ENCODE data around the gene FDX1.

FDX1 gene

DNA sequence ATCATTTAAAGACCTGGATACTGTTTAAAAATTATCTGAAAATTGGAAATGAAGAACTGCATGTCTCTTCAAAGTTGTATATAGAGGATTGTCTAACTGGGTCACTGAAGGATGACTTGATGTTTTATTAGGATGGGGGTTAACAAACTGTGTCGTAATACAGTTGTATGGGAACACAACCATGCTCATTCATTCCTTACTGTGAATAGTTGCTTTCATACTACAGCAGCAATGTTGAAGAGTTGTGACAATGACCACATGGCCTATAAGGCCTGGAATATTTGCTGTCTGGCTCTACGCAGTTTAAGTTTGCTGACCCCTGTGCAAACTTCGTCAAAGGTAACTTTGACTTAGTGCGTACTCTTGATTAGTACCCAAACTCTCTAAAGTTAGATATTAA is 38.4 kb downstream of the FDX1 start:
- DNase-seq: no peak

DNA sequence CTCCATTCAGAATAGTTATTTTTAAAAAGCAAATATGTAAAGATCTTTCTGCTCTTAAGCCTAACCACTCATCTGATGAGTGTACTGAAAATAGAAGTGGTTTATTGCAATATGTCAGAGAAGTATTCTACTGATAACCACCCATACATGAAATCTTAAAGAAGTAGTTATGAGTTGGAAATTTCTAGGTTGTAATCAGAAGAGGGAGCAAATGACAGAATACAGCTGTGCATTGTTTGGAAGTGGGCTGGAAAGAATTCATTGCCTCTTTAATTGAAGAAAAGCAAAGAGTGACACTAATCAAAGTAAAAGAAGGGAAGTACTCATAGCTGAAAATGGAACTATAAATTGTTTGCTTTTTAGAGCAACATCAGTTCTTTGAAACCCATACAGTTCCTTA is 39.4 kb downstream of the FDX1 start:
- no peak for DNase-seq

DNA sequence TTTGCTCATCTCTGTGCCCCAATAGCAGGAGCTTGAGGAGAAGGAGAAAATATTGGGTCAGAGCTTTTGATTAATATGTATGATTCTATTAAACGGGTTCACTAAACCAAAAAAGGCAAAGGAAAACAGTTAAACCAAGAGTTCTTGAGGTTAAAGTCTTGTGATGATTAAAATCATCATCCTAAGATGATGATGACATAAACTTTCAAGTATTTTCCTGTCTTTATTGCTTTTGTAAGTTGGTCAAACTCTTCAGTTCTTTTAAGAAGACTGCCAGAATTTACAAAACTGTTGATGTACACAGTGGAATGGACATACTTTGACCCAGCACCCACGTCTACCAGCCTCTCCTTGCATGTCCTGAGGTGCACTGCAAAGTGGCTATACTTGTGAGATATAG is 41.0 kb downstream of the FDX1 start:
- peak; percentile 49 for DNase-seq

DNA sequence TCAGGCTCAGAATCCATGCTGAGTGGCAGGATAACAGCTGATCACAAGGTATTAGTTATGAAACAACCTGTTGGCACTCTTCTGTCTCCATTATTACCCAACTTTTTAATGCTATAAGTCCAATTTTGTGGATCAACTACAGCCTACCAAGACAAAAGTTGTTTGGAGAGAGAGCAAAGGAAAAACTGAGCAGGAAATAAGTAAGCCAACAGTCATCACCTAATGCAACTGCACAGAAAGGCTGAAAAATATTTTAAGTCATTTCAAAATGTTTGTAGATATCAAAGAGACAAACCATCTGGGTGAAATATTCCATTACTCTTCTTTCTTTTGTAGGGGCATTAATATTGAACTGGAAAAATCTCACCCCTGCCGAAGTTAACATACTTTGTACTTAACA is 41.6 kb downstream of the FDX1 start:
- peak; percentile 46 for DNase-seq

DNA sequence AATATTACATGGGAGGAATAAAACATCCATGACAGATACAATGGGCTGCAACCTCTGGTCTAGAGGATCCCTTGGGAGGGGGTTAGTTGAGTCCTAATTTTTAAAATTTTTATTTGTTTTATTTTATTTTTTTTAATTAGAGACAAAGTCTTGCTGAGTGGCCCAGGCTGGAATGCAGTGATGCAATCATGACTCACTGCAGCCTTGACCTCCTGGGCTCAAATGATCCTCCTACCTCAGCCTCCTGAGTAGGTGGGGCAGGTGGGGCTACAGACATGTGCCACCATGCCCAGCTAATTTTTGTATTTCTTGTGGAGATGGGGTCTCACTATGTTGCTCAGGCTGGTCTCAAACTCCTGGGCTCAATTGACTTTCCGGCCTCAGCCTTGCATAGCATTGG is 43.1 kb downstream of the FDX1 start:
- peak; percentile 39 for DNase-seq

DNA sequence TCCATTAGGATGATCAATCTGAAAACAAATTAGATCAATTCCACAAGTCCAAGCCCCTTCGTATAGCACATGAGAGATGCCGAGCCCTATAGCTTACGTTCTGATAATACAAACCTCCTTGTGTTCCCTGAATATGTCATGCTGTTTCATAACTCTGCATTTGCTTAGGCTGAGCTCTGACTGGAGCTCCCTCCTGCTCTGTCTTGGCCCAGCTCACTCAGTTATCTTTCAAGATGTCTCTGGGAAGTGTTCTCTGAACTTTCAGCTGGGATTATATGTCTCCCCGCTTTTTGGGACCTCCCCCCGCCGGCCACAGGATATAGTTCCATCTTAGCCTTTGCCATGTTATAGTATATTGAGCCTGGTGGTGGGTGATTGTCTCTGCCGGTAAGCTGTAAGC is 44.0 kb downstream of the FDX1 start:
- DNase-seq: no peak

DNA sequence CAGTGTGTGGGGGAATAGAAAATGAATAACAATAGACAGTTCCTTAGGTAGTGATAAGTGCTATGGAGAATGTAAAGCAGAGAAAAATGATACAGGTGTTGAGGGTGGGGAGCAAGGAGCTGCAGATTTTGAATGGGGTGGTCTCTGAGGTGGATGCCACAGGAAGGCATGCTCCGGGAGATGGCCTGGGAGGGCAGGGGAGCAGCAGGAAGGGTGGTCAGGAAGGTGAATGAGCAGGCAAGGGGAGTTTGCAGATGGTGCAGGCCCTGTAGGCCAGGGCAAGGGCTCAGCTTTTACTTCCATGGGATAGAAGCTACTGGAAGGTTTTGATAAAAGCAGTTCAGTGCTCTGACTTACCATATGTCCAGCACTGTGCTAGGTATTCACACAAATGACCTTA is 44.8 kb downstream of the FDX1 start:
- DNase-seq: no peak

DNA sequence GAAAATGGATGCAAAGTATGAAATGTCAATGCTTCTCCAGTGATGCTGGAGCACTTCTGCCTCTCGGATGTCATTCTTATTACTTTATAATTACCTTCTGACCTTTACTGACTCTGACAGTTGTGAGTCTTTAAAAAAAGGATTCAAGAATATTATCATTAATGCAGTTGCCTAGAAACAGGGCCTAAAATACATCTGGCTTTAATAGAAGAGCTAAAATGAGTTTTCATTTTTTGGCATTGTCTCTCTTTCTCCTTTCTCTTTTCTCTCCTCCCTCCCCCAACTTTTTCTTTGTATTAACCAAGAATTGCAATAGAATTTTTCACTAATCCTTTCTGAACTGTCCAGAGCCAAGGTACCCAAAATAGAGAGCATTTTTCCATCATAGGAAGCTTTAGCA is 45.9 kb downstream of the FDX1 start:
- no peak for DNase-seq

DNA sequence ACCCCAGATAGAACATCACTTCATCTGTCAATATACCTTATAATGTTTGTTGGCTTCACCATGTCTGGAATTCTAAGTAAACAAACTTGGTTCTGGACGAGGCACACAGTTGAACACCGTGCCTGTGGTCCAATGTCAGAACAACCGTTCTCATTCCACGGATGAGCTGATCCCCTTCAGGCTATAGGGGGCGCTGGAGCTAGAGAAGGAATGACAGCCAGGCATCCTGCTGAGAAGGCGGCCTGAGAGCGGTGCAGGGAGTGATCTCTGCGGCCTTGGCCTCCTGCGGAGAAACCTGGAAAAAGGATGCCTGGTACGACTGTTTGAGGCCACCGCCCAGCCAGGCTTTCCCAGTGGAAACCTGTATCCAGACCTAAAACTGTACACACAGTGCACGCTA is 48.7 kb downstream of the FDX1 start:
- DNase-seq: no peak

DNA sequence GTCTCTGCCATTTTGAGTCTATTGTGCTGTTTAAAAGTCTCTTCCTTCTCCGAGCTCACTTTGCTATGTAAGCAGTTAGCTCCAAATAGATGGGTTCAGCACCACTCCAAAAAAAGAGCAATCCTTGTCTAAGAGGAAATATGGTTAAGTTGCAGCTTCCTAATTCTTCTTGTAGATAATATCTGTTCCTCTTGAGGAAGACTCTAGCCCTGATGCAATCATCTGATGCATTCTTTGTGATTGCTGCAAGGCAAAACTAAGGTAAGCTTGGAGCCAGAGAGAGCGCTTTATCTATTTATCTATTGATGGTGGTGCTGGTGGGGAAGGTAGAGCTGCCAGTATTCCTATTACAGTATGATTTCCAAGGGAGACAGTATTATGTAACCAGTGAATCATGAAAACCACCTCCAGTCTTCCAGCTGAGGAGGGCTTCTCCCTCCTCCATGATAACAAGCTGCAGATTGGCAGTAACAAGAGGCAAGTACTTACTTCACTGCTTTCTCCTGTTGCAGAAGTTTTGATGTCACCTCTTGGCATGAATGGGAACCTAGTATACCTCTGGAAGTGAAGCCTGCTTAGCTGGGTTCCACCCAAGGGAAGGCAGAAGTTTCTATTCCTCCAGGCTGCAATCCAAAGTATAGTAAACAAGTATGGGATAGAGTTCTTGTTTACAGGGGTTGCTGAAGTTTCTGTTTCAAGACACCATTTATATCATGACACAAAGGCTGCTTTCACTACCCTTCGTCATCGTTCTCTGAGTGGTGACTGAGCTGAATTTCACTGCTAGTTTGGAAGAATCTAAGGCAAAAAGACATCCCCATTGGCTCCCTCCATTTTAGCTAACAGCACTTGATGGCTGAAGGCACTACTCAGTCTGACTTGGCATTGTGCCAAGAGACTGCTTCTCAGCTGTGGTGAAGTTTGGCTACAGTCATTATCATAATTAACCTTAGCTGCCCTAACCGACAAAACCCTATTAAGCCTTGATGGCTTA is 49.7 kb downstream of the FDX1 start:
- DNase-seq: no peak

DNA sequence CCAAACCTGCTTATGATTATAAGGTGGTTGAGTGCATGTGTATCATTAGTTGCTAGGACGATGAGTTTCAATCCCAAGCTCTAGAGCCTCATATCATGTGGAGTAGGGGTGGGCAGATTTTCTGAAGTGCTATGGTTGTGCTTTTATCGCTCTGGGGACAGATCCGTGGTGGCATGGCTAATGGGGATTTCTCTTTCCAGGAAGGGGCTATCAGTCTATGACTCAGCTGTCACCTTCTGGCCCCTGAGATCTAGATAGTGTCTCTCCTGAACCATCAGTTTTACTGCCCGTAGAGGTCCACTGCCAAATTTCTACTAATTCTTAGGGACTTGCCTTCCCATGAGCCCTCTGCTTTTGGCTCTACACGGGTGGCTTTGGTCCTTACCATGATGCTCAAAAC is 51.8 kb downstream of the FDX1 start:
- no peak for DNase-seq

DNA sequence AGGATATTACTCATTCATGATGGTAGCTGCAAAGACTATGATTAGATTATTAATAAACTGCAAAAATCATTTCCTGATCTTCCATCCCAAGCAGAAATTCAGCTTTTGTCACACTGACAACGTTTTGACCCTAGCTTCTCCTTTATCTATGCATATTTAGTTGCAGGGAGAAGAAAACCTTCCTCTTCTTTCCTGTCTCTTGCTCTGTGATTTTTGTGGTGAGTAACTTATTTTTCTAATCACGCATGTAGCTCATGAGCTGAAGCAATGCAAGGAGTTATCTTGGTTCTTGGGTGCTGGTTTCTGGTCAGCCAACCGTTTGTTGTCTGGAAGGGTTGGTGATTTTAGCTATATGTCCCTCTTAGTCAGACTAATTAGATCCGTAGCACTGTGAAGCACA is 56.4 kb downstream of the FDX1 start:
- DNase-seq: no peak

DNA sequence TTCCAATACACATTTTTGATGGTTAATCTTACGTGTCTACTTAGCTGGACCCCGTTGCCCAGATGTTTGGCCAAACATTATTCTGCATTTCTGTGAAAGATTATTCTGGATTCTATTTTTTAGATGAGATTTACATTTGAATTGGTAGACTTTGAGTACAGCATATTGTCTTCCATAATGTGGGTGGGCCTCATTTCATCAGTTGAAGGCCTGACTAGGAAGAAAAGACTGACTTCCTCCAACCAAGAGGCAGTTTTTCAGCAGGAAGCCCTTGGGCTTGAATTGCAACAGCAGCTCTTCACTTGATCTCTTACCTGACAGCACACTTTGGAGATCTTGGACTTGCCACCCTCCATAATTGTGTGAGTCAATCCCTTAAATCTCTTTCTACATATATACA is 58.7 kb downstream of the FDX1 start:
- no peak for DNase-seq

DNA sequence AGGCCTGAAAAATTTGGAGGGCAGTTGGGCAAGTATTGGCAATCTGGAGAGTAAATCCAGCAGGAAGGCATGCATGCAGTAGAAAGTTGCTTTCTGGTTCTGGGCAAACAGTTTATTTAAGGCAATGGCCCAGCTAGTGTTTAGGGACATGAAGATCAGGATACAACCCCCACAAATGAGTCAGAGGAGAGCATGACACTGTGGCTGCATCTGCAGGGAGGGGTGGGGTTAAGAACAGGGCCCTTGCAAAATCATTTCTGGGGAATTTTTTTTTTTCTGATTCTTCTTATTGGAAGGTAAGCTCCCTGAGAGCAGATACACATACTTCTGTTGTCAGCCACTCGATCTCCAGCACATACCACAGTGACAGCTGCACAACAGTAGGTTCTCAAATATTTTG is 61.1 kb downstream of the FDX1 start:
- DNase-seq: peak; percentile 76

DNA sequence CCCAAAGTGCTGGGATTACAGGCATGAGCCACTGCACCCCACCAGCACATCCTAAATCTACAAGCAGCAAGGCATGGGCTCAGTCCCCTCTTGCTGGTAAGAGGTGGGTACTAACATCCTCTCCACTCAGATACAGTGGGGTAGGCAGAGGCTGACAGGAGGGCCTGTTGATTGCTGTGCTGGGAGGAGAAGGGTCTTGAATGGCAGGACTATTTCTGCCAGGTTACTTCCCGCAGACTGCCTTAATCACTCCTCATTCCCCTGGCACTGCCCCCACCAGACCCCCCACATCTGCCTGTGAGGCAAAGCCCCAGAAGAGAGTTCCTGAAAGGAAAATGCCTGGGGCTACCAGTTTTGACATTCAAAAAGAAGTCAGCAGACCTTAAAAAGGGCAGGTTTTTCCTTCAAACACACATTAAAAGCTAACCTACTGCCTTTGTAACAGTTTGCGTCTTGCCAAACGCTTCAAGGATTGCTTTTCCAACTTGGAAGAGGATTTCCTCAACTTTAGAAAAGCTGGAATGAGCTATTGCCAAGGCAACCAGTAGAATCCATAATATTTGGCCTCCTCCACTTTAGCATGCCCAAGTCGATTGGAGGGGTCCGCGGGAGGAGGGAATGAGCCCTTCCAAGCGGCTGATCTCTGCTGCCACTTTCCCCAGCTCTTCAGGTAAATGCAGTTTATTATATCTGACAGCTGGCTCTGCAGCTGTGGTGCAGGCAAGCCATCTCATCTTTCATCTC is 62.0 kb downstream of the FDX1 start:
- no peak for DNase-seq

DNA sequence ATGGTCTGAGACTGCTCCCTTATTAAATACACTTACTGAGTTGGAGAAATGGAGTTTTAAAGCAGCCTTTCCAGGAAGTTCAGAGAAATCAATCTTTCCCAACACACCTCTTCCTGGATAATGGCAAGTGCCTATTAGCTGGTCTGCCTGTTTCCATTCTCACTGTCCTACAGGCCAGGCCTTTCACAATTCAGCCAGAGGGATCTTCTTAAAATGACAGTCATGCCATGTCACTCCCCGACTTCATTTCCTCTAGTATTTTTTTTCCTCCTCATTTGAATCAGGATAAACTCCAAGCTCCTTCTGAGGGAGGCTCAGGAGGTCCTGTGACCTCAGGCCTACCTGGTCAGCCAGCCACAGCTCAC is 62.6 kb downstream of the FDX1 start:
- DNase-seq: no peak

DNA sequence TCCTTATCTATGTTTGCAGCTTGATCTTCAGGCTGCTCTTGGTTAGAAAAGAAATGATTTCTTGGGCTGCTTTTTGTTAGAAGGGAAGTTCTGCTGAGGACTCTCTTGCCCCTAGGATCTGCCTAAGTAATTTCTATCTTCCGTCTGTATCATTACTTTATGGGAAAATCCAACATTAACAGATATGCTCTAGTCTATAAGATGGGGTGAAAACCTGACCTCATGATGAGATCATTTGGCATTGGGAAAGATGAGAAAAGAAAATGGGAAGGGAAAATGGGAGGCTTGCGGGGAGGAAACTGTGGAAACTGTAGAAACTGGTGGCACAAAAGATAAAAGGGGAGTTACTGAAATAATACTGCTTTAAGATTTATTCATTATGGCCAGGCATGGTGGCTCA is 63.6 kb downstream of the FDX1 start:
- no peak for DNase-seq

DNA sequence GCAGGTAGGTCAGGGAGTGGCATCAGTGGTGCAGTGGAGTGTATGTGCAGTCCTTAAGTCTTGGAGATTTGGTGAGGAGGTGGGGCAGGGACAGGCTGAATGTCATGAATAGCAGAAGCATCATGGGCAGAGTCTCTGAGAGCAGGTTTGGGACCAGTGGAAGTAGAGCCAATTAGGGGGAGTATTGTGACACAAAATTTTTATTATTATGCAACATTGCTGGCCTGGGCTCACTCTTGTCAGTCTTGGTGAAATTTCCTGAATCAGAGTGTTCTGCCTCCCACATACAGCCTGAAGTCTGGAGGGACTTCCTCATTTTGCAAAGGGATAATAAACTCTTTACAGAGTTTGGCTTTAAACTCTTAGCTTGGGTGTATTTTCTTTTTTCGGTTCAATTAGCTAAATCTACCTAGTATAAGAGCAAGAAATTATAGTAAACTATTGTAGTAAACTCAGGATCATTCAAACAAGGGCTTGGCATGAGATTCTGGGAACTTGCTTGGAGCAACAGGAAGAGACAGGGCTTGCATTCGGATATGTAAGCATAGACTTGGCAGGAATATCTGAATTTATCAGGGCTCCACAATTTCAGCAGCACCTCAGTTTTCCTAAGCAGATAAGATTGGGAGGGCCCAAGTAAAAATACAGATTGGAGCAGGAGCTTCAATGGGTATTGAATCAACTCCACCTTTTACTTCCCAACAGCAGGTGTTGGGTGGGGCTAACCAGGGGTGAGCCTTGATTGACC is 67.7 kb downstream of the FDX1 start:
- no peak for DNase-seq

DNA sequence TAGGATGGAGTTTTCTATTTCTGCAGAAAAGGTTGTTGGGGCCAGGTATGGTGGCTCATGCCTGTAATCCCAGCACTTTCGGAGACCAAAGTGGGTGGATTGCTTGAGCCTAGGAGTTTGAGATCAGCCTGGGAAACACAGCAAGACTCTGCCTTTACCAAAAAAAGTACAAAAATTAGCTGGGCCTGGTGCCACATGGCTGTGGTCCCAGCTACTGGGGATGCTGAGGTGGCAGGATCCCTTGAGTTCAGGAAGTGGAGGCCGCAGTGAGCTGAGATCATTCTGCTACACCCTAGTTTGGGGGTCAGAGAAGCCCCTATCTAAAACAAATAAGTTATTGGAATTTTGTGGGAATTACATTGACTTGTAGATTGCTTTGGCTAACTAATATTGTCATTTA is 71.7 kb downstream of the FDX1 start:
- DNase-seq: no peak

DNA sequence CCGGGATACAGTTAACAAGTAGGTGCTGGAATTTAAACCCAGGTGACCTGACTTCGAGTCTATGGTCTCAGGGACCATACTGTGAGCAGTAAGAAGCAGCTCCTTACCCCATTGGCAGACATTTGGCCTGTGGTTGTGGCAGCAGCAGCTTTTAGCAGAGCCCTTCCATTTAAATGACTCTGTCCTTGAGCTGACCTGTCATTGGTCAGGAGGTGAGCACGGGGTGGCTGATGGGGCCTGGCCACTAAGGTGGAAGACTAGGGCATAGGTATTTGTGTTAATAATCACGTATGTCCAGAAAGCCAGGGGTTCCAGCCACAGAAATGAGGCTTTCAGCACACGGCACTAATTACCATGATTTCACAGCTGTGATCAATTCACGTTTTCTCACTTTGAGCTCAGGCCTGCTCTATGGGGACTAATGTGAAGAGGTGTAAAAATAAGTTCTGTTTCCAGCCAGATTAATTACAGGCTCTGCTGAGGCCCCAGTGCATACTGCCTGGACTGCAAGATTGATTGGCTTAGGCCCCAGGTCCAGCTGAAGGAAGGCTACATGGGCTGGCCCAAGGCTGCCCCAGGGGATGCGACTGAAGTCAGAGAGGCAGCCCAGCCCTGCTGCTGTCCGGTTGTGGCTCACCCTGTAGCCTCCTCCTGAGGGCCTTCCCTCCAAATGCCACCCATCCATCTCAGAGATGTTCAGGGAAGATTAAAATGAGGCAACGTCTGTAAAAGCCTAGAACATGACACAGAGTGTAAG is 76.0 kb downstream of the FDX1 start:
- DNase-seq: no peak

DNA sequence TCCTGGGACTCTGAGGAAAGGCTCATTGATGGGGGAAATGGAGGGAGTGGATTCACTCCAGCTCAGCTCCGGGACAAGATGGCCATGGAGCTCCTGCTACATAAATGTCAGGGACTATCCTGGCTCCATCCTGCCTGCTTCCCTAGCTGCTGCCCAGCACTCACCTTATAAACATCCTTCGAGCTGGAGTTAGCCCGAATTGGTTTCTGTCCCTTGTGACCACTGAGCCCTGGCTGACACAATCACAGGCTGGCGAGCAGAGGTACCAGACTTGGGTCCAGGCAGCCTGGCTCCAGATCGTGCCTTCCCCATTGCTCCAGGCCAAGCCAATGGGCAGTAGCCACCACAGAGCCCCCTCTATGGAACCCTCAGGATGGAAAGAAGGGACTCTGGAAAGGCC is 77.6 kb downstream of the FDX1 start:
- DNase-seq: no peak

DNA sequence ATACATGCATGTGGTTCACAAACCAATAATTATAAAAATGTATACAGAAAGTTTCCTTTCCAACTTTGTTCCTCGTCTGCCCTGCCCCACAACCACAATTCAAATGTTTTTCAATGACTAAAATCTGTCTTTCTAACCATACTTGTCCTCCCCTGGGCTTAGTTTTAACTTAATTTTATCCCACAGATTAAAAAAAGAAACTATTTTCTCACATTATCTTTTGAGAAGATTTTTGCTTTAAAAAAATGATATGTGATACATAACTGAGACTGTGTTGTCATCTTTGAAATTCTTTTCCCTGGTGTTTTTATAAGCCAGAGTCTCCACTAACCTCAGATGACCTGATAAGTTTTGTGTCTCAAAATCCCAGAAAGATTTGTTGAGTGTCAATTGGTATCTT is 79.0 kb downstream of the FDX1 start:
- peak; percentile 68 for DNase-seq

DNA sequence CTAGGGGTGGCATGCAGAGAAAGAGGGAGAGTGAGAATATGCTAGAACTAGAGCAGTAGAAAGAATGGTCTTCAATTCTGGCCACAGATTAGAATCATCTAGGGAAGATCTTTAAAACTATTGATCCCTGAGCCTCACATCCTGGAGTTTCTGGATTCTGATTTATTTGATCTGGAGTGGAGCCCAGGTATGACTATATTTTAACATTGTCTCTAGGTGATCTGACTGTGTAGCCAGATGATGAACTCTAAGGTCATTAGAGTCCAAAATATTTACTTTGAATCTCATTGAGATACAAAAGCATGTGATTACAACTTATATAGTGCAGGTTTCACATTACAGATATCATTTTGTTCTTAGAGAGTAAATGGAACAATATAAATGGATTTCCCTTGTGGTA is 79.7 kb downstream of the FDX1 start:
- no peak for DNase-seq
